ENCODE measurements around the gene RAD51AP1.

The RAD51AP1 gene

DNA sequence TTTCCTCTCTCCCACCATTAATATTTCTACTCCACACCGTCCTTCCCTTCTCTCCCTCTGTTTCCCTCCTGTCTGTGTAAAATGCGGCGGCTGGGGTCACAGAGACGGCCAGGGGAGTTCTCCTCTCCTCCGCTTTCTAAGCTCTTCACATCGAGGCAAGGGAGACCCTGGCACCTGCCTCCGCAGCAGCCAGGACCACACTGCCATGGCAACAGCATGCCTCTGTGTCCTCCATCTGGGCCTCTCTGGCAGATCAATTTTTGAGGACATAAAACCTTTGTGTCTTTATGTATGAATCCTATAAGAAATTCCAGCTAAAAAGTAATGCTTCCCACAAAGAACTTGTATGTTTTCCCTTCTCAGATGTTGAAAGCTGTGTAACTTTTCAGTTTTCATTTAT is 64.7 kb downstream of the RAD51AP1 start:
- no peak for DNase-seq

DNA sequence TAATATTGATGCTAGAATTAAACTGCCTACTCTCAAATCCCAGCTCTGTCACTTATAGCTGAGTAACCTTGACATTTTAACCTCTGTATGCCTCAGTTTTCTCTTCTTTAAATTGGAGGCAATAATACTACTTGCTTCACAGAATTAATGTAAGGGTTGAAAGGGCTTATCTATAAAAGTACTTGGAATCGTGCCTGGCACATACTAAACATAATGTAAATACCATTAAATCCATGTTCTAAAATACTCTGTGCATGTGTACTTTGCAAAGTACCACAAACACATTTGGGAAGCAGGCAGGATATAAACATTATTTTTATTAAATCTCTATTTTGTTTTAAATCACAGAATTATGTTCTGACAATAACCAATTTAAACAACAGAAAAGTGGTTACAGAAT is 65.3 kb downstream of the RAD51AP1 start:
- DNase-seq, result no peak

DNA sequence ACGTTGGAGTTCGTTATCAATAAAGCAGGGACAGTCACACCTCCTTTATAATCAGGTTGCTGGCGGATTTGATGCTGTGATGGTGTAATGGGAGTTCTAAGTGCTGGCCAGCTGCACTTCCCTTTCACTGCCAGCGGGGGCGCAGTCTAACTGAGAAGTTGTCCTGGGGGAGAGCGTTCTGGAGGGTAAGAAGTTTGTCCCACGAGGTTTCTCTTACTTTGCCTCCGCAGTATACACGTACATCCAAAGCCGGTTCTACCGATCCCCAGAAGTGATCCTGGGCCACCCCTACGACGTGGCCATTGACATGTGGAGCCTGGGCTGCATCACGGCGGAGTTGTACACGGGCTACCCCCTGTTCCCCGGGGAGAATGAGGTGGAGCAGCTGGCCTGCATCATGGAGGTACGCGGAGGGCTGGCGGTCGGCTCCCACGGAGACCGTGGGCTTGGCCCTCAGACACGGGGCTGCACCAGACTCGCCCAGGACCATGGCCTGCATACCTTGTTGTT is 66.0 kb downstream of the RAD51AP1 start:
- DNase-seq, result peak; percentile 54 to 90 (median 60)

DNA sequence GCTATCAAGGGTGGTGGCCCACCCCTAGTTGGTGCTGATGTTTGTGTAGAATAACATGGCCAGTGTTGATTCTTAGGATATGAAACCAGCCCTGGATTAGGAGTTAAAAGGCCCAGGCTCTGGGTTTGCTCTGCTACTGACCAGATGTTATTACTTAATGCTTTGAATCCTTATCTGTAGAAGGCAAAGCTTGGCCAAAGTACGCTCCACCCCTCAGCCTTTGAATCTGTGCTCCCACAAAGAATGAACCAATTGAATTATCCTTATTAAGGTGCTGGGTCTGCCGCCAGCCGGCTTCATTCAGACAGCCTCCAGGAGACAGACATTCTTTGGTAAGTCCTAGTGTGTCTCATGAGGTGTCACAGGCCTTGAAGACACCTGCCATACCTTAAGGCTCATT is 68.4 kb downstream of the RAD51AP1 start:
- DNase-seq, result no peak

DNA sequence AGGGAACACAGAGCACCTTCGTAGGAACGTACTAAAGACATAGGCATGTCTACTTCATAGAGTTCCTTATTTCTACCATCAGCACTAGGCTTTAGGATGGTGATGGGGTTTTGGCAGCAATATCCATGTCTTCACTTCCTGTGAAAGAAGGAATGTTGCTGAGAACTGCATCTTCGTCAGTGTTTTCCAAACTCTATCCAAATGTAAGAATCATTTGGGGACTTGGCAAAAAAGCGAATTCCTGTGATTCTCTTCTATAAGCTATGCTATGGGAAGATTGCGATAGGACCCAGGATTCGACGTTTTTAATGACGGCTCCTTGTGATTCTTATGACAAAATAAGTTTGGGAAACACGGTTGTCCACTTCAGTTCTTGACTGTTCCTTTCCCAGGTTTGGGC is 70.4 kb downstream of the RAD51AP1 start:
- DNase-seq, result no peak

Measured in T-helper 2 cell (primary cell).